Tibial nerve (tissue), 4 donors: Measurements from ENCODE around the gene ICA1. TPM values are rescaled to one million over a fixed set of nuclear protein-coding genes. Genes with fewer than 3 reads are reported as not detected.

ENCODE experiments used
- DNase-seq, 2 donors: peaks; one replicate each; pipeline ENCODE4 v3.0.0-alpha.2; 2019; ENCODE audit warnings: low spot score in 2 of 2
- H3K27ac ChIP-seq, 4 donors: fragments of 200-600 bp; sonication (generic) in 3 of 4; one replicate each; pipeline ENCODE4 v1.5.1; 2017 to 2019; ENCODE audit warnings: mild to moderate bottlenecking in 1 of 4
- H3K27me3 ChIP-seq, 2 donors: fragments of 200-600 bp; sonication (generic) in 1 of 2; one replicate each; pipeline versions ENCODE4 v1.5.1 to v1.6.0; 2017 to 2019
- H3K36me3 ChIP-seq, 3 donors: fragments of 200-600 bp; sonication (generic); one replicate each; pipeline ENCODE4 v1.5.1; 2018 to 2019
- H3K4me1 ChIP-seq, 4 donors: fragments of 200-600 bp; sonication (generic) in 3 of 4; one replicate each; pipeline ENCODE4 v1.5.1; 2017 to 2019
- H3K4me3 ChIP-seq, 4 donors: fragments of 200-600 bp; sonication (generic) in 3 of 4; one replicate each; pipeline ENCODE4 v1.5.1; 2017 to 2019; ENCODE audit warnings: mild to moderate bottlenecking in 1 of 4, moderate library complexity in 1 of 4
- H3K9me3 ChIP-seq, 4 donors: fragments of 200-600 bp; sonication (generic) in 3 of 4; one replicate each; pipeline ENCODE4 v1.5.1; 2017 to 2019
- CTCF ChIP-seq, 5 experiments: fragments of 200-600 bp in 3 of 5; fragments of 450-650 bp in 2 of 5; sonication (generic) in 3 of 5; IDR thresholded peaks; one replicate each; pipeline ENCODE4 v1.5.1; 2016 to 2019; ENCODE audit warnings: antibody characterized with exemption in 5 of 5, mild to moderate bottlenecking in 3 of 5, moderate library complexity in 2 of 5
- EP300 ChIP-seq, 2 donors: sonication (generic); formaldehyde crosslinking; IDR thresholded peaks; one replicate each; pipeline ENCODE4 v1.6.1; 2017; ENCODE audit warnings: antibody characterized with exemption in 2 of 2, mild to moderate bottlenecking in 1 of 2
- POLR2A ChIP-seq, 2 donors: fragments of 450-650 bp; IDR thresholded peaks; one replicate each; pipeline ENCODE4 v1.6.1; 2017; ENCODE audit warnings: antibody characterized with exemption in 2 of 2, mild to moderate bottlenecking in 2 of 2, moderate library complexity in 2 of 2
- WGBS, 2 donors: methylation state at CpG; one replicate each; pipeline ENCODE4 v1.1.5; 2018; 5-methylcytosine and 5-hydroxymethylcytosine counted together
- total RNA-seq, 4 donors: library from RNA; depleted of rRNA; stranded (reverse); fragments of >200 nt; gene quantifications; one replicate each; pipeline ENCODE4 v1.1.0, GENCODE V29; 2016

Gene ICA1
- total RNA-seq, 4 donors from 2014 or later = 12.8 to 27.3 (median 20.5) TPM

GRCh38 chr7:8232999-8233847 is 28.7 kb downstream of the ICA1 start:
- Histone ChIP-seq H3K4me3 (no peak overlapping the region), H3K36me3 (no peaks in the 10 kb centered on the region), H3K9me3 (no peaks in the 10 kb centered on the region), H3K27ac (no peak overlapping the region), H3K4me1 (no peaks in the 10 kb centered on the region), H3K27me3 (no peaks in the 10 kb centered on the region)
- WGBS, 2 donors = 90 to 91% methylated on average over 8 of the region's 8 CpGs
- DNase-seq = no peak
- TF ChIP-seq POLR2A (IDR thresholded peaks at IDR 0.05) (no peak), EP300 (IDR thresholded peaks at IDR 0.05) (no peak), CTCF (IDR thresholded peaks at IDR 0.05) (no peak)

GRCh38 chr7:8229927-8230326 is 32.0 kb downstream of the ICA1 start:
- Histone ChIP-seq H3K36me3 (no peaks in the 10 kb centered on the region), H3K27ac (no peak overlapping the region), H3K4me1 (no peaks in the 10 kb centered on the region), H3K27me3 (no peaks in the 10 kb centered on the region), H3K9me3 (no peaks in the 10 kb centered on the region), H3K4me3 (no peak overlapping the region)
- WGBS, 2 donors = 78 to 79% methylated on average over 3 of the region's 3 CpGs
- TF ChIP-seq CTCF (IDR thresholded peaks at IDR 0.05) (no peak), EP300 (IDR thresholded peaks at IDR 0.05) (no peak), POLR2A (IDR thresholded peaks at IDR 0.05) (no peak)
- no peak for DNase-seq

DNA sequence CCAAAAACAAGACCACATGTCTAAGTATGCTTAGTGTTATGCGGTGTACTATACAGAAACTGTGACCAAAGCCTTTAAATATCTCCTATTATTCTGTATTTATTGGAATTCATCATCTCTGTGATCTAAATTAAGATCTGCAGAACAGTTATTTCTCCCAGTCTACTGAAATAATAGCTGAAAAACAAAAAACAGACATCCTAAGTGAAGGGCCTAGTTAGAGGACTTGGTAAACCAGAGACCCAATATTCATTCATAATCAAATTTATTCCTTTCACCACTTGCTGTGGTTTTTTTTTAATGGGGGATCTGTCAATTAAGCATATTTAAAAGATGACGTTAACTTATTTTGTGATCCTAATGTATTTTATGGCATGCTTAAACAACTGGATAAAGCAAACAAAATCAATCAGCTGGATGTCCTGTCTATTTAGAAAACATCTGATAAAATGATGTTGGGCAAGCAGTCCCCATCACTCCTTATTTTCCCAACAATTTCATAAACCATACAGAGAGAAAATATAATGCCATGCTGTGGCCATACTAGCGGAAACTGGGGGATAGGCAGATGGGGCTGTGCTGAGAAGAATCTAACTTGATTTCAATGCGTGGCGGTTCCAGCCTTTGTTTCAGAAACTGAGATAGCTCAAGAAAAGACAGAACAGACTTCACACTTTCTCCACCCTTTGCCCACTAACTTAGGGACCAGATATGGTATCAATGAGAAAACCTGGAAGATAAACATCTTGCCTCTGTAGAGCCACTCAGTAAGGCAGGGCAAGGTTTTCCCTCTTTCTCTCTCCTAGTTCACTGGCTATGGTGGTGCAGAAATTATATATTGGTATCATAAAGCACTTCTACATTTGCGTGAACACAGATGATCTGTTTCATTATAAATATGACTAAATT is 32.9 kb downstream of the ICA1 start:
- 93 to 94% methylated on average over 6 of the region's 6 CpGs for WGBS, 2 donors
- DNase-seq = no peak
- no peaks in the 10 kb centered on the region for H3K36me3 ChIP-seq
- TF ChIP-seq POLR2A (IDR thresholded peaks at IDR 0.05) = no peak
- TF ChIP-seq CTCF (IDR thresholded peaks at IDR 0.05) = no peak
- no peak for TF ChIP-seq EP300 (IDR thresholded peaks at IDR 0.05)
- no peak overlapping the region for H3K27ac ChIP-seq
- no peak overlapping the region for H3K4me3 ChIP-seq
- no peaks in the 10 kb centered on the region for H3K9me3 ChIP-seq
- no peaks in the 10 kb centered on the region for H3K27me3 ChIP-seq
- H3K4me1 ChIP-seq = no peaks in the 10 kb centered on the region

GRCh38 chr7:8228068-8228467 is 33.9 kb downstream of the ICA1 start:
- DNase-seq = no peak
- H3K4me1 ChIP-seq = no peaks in the 10 kb centered on the region
- no peak overlapping the region for H3K4me3 ChIP-seq
- no peaks in the 10 kb centered on the region for H3K9me3 ChIP-seq
- no peaks in the 10 kb centered on the region for H3K36me3 ChIP-seq
- TF ChIP-seq CTCF (IDR thresholded peaks at IDR 0.05) (no peak), POLR2A (IDR thresholded peaks at IDR 0.05) (no peak), EP300 (IDR thresholded peaks at IDR 0.05) (no peak)
- H3K27ac ChIP-seq = no peak overlapping the region
- no peaks in the 10 kb centered on the region for H3K27me3 ChIP-seq

GRCh38 chr7:8227261-8227660 is 34.7 kb downstream of the ICA1 start:
- Histone ChIP-seq H3K4me1 (no peaks in the 10 kb centered on the region), H3K4me3 (no peak overlapping the region), H3K9me3 (no peaks in the 10 kb centered on the region), H3K27ac (no peak overlapping the region), H3K27me3 (no peaks in the 10 kb centered on the region), H3K36me3 (no peaks in the 10 kb centered on the region)
- TF ChIP-seq EP300 (IDR thresholded peaks at IDR 0.05) (no peak), CTCF (IDR thresholded peaks at IDR 0.05) (no peak), POLR2A (IDR thresholded peaks at IDR 0.05) (no peak)
- DNase-seq = no peak
- 94 to 97% methylated on average over 3 of the region's 3 CpGs for WGBS, 2 donors
